Smooth muscle cell (in vitro differentiated cells): Measurements from ENCODE around the gene UBE2K. TPM values are rescaled to one million over a fixed set of nuclear protein-coding genes. Genes with fewer than 3 reads are reported as not detected.

ENCODE experiments used
- DNase-seq: peaks from one replicate; lab custom pipeline; 2025; ENCODE audit not compliant: unreplicated experiment; lab: John Stamatoyannopoulos, UW
- H2AFZ ChIP-seq: fragments of 200-600 bp; sonication (generic); 2 replicates; pipeline ENCODE4 v1.6.0; 2016; ENCODE audit warnings: antibody characterized with exemption, low read depth, mild to moderate bottlenecking
- H3F3A ChIP-seq: fragments of 200-600 bp; sonication (generic); 2 replicates; pipeline ENCODE4 v1.6.0; 2017; ENCODE audit warnings: antibody characterized with exemption, low read depth
- H3K27ac ChIP-seq: fragments of 200-600 bp; sonication (generic); 2 replicates; pipeline ENCODE4 v1.5.1; 2016; ENCODE audit warnings: low read depth, mild to moderate bottlenecking
- H3K27me3 ChIP-seq: fragments of 200-600 bp; sonication (generic); 2 replicates; pipeline ENCODE4 v1.6.1; 2016; ENCODE audit warnings: low read depth, mild to moderate bottlenecking
- H3K36me3 ChIP-seq: fragments of 200-600 bp; sonication (generic); 2 replicates; pipeline ENCODE4 v1.5.1; 2016; ENCODE audit warnings: low read depth
- H3K4me1 ChIP-seq: fragments of 200-600 bp; sonication (generic); 2 replicates; pipeline ENCODE4 v1.5.1; 2016; ENCODE audit warnings: low read depth
- H3K4me2 ChIP-seq: fragments of 200-600 bp; sonication (generic); 2 replicates; pipeline ENCODE4 v1.6.0; 2016; ENCODE audit warnings: mild to moderate bottlenecking
- H3K4me3 ChIP-seq: fragments of 200-600 bp; sonication (generic); 2 replicates; pipeline ENCODE4 v1.5.1; 2016; ENCODE audit warnings: mild to moderate bottlenecking
- H3K79me2 ChIP-seq: fragments of 200-600 bp; sonication (generic); 2 replicates; pipeline ENCODE4 v1.6.0; 2016; ENCODE audit warnings: low read depth, mild to moderate bottlenecking
- H3K9ac ChIP-seq: fragments of 200-600 bp; sonication (generic); 2 replicates; pipeline ENCODE4 v1.6.0; 2016; ENCODE audit warnings: low read depth
- H3K9me3 ChIP-seq: fragments of 200-600 bp; sonication (generic); replicated peaks from 2 replicates; pipeline ENCODE4 v1.5.1; 2016; ENCODE audit warnings: low read depth
- H4K20me1 ChIP-seq: fragments of 200-600 bp; sonication (generic); 2 replicates; pipeline ENCODE4 v1.6.0; 2016; ENCODE audit warnings: low read depth
- WGBS: methylation state at CpG from one replicate; pipeline ENCODE4 v1.1.7; 2016; ENCODE audit warnings: low lambda C conversion rate; 5-methylcytosine and 5-hydroxymethylcytosine counted together
- polyA plus RNA-seq: library from polyadenylated mRNA; unstranded; fragments of >200 nt; fragmentation: Nextera tagmentation; extraction: Ambion mirVana; gene quantifications from 2 replicates; pipeline ENCODE4 v1.2.1, GENCODE V29; 2016
- total RNA-seq: library from RNA; depleted of rRNA; stranded (reverse); fragments of >200 nt; gene quantifications from 2 replicates; pipeline ENCODE4 v1.2.3, GENCODE V29; 2014
- TF ChIP-seq, protein P1 (sequence below): fragments of 200-600 bp; sonication (generic); IDR thresholded peaks from 2 replicates; pipeline ENCODE4 v1.5.1; 2017; ENCODE audit warnings: borderline replicate concordance, mild to moderate bottlenecking, antibody characterized with exemption; ENCODE audit not compliant: insufficient read depth, poor library complexity, severe bottlenecking

The UBE2K gene
- total and polyA plus RNA-seq, 2 experiments from 2014 or later, result 25.8 to 84.1 TPM

GRCh38 chr4:39763714-39764572 lies 66.0 kb downstream of the UBE2K start:
- H2AFZ ChIP-seq, result no peak overlapping the region
- TF ChIP-seq, protein P1, sequence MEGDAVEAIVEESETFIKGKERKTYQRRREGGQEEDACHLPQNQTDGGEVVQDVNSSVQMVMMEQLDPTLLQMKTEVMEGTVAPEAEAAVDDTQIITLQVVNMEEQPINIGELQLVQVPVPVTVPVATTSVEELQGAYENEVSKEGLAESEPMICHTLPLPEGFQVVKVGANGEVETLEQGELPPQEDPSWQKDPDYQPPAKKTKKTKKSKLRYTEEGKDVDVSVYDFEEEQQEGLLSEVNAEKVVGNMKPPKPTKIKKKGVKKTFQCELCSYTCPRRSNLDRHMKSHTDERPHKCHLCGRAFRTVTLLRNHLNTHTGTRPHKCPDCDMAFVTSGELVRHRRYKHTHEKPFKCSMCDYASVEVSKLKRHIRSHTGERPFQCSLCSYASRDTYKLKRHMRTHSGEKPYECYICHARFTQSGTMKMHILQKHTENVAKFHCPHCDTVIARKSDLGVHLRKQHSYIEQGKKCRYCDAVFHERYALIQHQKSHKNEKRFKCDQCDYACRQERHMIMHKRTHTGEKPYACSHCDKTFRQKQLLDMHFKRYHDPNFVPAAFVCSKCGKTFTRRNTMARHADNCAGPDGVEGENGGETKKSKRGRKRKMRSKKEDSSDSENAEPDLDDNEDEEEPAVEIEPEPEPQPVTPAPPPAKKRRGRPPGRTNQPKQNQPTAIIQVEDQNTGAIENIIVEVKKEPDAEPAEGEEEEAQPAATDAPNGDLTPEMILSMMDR, result no peak
- H3K79me2 ChIP-seq, result peaks cover 20% of the 10 kb centered on the region
- no peaks in the 10 kb centered on the region for H3K4me1 ChIP-seq
- H3F3A ChIP-seq, result peaks cover 3% of the 10 kb centered on the region
- peaks cover 7% of the 10 kb centered on the region for H4K20me1 ChIP-seq
- H3K4me2 ChIP-seq, result no peak overlapping the region
- no peaks in the 10 kb centered on the region for H3K27me3 ChIP-seq
- no peak overlapping the region for H3K27ac ChIP-seq
- peaks cover 3% of the 10 kb centered on the region for H3K36me3 ChIP-seq
- WGBS, result 94% methylated on average over 9 of the region's 9 CpGs
- no peaks in the 10 kb centered on the region for H3K9me3 ChIP-seq
- H3K9ac ChIP-seq, result no peak overlapping the region
- no peak for DNase-seq
- no peak overlapping the region for H3K4me3 ChIP-seq

DNA sequence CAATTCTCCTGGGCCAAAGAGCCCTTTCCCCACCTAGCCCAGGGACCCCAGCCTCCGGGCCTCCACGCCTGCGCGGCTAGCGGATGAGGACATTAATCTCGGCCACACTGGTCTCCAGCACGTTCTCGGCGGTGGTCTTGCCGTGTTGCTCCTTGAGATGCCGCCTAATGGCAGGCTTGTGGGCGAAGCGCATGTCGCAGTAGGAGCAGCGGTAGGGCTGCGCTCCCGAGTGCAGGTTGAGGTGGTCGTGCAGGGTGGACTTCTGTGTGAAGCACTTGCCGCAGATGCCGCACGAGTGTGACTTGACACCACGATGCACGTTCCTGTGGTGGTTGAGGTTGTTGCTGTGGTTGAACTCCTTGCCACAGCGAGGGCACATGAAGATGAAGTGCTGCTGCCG lies 72.1 kb downstream of the UBE2K start:
- no peak overlapping the region for H3K4me3 ChIP-seq
- no peaks in the 10 kb centered on the region for H3K27me3 ChIP-seq
- H3K79me2 ChIP-seq, result peaks cover 9% of the 10 kb centered on the region
- TF ChIP-seq, protein P1, result no peak
- H3K9ac ChIP-seq, result no peak overlapping the region
- H3K36me3 ChIP-seq, result peaks cover 4% of the 10 kb centered on the region
- no peak overlapping the region for H3K4me2 ChIP-seq
- DNase-seq, result no peak
- peaks cover 7% of the 10 kb centered on the region for H4K20me1 ChIP-seq
- H3K27ac ChIP-seq, result no peak overlapping the region
- WGBS, result over 99% methylated on average over 25 of the region's 25 CpGs
- H2AFZ ChIP-seq, result no peak overlapping the region
- H3K4me1 ChIP-seq, result no peaks in the 10 kb centered on the region
- no peaks in the 10 kb centered on the region for H3F3A ChIP-seq
- H3K9me3 ChIP-seq, result no peaks in the 10 kb centered on the region

GRCh38 chr4:39770471-39770870 lies 72.5 kb downstream of the UBE2K start:
- WGBS, result 99% methylated on average over 19 of the region's 19 CpGs
- H3K4me2 ChIP-seq, result no peak overlapping the region
- no peak overlapping the region for H2AFZ ChIP-seq
- peaks cover 7% of the 10 kb centered on the region for H4K20me1 ChIP-seq
- H3K27me3 ChIP-seq, result no peaks in the 10 kb centered on the region
- TF ChIP-seq, protein P1, result no peak
- peaks cover 6% of the 10 kb centered on the region for H3K36me3 ChIP-seq
- peaks cover 6% of the 10 kb centered on the region for H3K79me2 ChIP-seq
- H3F3A ChIP-seq, result no peaks in the 10 kb centered on the region
- no peak overlapping the region for H3K9ac ChIP-seq
- no peak overlapping the region for H3K27ac ChIP-seq
- DNase-seq, result no peak
- no peak overlapping the region for H3K4me3 ChIP-seq
- H3K9me3 ChIP-seq, result no peaks in the 10 kb centered on the region
- no peaks in the 10 kb centered on the region for H3K4me1 ChIP-seq
